WERI-Rb-1 (cell line): ENCODE measurements around the gene CDCA7L.
"Not testable (repeated sequence)": the region's sequence is repeated elsewhere in the genome, so short reads cannot be mapped to it uniquely, and the experiment has no call there.

Source experiments
- DNase-seq: peaks from one replicate; pipeline ENCODE4 v3.0.0-alpha.2; 2020
- H3K27ac ChIP-seq: fragments of 250-450 bp; sonication (Bioruptor Pico); 2 replicates; pipeline ENCODE4 v1.5.1; 2020; ENCODE audit warnings: mild to moderate bottlenecking, moderate library complexity
- H3K27me3 ChIP-seq: fragments of 250-450 bp; sonication (Bioruptor Pico); 2 replicates; pipeline ENCODE4 v1.5.1; 2021; ENCODE audit warnings: mild to moderate bottlenecking, low read depth, moderate library complexity; ENCODE audit not compliant: insufficient read depth, severe bottlenecking
- H3K36me3 ChIP-seq: fragments of 250-450 bp; sonication (Bioruptor Pico); 2 replicates; pipeline ENCODE4 v1.5.1; 2020; ENCODE audit warnings: mild to moderate bottlenecking, moderate library complexity
- H3K4me3 ChIP-seq: 2 replicates; pipeline ENCODE4 v1.5.1; 2011; ENCODE audit warnings: low read depth, mild to moderate bottlenecking, control low read depth, low read length
- H3K9me3 ChIP-seq: fragments of 250-450 bp; sonication (Bioruptor Pico); 2 replicates; pipeline ENCODE4 v1.5.1; 2021; ENCODE audit warnings: mild to moderate bottlenecking, moderate library complexity; ENCODE audit not compliant: severe bottlenecking
- TF ChIP-seq, protein P1 (sequence below): IDR thresholded peaks from 2 replicates; pipeline ENCODE4 v1.5.1; 2011; ENCODE audit warnings: low read depth, mild to moderate bottlenecking, control low read depth, inconsistent platforms, low read length

Gene CDCA7L

DNA sequence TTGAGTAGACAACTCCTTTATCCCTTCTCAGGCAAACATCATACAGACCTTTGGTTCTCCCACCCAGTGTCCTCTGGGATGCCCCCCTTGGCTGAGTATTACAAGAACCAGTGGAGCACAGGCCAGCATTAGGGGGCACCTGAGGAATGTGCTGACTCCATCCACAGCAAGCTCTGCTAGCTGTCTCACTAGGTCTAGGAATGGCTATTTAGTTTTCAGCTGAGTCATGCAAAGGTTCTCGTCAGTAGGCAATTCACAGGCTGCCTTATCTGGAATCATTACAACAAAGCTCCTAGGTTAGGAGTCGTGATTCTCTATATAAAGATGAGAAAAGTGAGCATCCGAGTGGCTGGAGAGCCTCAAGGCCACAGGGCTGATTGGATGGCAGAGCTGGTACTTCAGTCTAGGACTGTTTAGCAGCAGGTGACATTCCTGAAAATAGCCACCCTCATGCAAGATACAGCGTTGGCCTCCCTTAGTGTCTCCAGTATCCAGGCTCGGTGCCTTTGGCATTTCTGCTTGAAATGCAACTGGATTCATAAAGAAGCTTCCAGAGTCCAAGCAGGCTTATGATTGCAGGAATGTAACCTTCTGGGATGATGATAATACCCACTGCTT lies 75.8 kb downstream of the CDCA7L start:
- Histone ChIP-seq H3K4me3 (no peak overlapping the region), H3K9me3 (no peaks in the 10 kb centered on the region), H3K36me3 (no peaks in the 10 kb centered on the region), H3K27ac (no peak overlapping the region), H3K27me3 (no peaks in the 10 kb centered on the region)
- TF ChIP-seq, protein P1, sequence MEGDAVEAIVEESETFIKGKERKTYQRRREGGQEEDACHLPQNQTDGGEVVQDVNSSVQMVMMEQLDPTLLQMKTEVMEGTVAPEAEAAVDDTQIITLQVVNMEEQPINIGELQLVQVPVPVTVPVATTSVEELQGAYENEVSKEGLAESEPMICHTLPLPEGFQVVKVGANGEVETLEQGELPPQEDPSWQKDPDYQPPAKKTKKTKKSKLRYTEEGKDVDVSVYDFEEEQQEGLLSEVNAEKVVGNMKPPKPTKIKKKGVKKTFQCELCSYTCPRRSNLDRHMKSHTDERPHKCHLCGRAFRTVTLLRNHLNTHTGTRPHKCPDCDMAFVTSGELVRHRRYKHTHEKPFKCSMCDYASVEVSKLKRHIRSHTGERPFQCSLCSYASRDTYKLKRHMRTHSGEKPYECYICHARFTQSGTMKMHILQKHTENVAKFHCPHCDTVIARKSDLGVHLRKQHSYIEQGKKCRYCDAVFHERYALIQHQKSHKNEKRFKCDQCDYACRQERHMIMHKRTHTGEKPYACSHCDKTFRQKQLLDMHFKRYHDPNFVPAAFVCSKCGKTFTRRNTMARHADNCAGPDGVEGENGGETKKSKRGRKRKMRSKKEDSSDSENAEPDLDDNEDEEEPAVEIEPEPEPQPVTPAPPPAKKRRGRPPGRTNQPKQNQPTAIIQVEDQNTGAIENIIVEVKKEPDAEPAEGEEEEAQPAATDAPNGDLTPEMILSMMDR = no peak
- no peak for DNase-seq

DNA sequence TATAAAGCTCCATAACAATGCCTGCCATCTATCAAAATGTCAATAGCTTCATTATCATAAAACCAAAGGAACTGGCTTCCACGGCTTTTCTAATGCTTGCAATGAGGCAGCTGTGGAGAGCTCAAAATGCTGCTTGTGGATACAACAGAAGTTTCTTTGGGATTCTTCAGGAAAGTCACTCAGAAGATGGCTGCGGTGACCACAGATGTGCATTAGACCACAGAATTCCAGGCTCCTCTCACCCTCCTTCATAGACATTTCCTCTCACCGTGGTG lies 77.2 kb downstream of the CDCA7L start:
- Histone ChIP-seq H3K36me3 (no peaks in the 10 kb centered on the region), H3K4me3 (no peak overlapping the region), H3K27me3 (no peaks in the 10 kb centered on the region), H3K9me3 (no peaks in the 10 kb centered on the region), H3K27ac (no peak overlapping the region)
- no peak for DNase-seq
- TF ChIP-seq, protein P1 = no peak

DNA sequence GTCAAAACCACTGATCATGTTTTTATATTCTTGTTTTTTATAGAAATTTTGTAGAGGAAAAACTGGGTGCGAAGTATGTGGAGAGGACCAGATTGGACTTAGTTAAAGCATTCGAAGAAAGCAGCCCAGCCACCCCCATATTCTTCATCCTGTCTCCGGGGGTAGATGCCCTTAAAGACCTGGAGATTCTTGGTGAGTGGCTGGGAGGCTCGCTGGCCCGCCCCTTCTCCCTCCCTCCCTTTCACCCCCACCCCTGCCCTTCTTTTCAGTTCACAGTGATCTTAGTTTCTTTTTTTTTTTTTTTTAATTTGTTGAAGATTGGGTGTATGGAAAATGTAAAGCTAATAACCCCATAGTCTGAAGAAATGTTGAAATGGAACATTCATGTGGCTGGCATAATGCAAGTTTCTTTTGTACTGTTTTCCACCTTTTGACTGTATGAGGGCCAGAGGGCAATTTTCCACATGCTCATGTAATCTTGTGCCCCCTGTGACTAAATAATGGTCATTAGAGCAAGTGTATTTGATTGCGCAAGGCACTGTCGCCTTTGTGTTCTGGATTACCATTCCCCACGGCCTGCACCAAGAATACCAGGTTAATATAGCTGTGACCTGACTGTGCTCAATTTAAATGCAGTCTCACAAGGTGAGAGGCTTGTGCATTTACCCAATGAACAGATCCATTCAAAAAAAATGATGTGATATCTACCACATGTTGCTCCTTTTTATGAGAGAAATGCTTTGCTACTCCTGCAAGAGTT lies 77.7 kb downstream of the CDCA7L start:
- H3K27ac ChIP-seq = no peak overlapping the region
- H3K36me3 ChIP-seq = no peaks in the 10 kb centered on the region
- H3K4me3 ChIP-seq = no peak overlapping the region
- DNase-seq = no peak
- TF ChIP-seq, protein P1 = no peak
- H3K27me3 ChIP-seq = no peaks in the 10 kb centered on the region
- no peaks in the 10 kb centered on the region for H3K9me3 ChIP-seq

DNA sequence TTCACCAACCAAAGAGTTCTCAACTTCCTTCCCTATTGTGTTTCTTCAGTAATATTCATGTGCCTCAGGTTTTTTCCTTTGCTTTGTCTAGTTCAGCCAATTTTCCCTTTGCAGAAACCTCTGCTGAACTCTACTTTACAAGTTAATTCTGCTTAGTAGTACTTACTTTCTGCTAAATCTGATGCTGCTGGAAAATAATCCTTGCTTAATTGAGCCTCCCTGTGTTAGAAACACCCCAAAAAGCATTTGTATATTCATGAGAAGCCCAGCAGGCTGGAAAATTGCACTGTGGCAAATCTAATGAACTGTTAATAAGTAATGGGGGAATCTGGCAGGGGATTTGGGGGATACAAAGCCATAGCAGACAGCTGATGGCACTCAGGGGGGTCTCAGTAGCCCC lies 78.5 kb downstream of the CDCA7L start:
- TF ChIP-seq, protein P1 = no peak
- H3K27ac ChIP-seq = no peak overlapping the region
- H3K4me3 ChIP-seq = no peak overlapping the region
- no peaks in the 10 kb centered on the region for H3K27me3 ChIP-seq
- no peaks in the 10 kb centered on the region for H3K36me3 ChIP-seq
- H3K9me3 ChIP-seq = no peaks in the 10 kb centered on the region
- DNase-seq = no peak

DNA sequence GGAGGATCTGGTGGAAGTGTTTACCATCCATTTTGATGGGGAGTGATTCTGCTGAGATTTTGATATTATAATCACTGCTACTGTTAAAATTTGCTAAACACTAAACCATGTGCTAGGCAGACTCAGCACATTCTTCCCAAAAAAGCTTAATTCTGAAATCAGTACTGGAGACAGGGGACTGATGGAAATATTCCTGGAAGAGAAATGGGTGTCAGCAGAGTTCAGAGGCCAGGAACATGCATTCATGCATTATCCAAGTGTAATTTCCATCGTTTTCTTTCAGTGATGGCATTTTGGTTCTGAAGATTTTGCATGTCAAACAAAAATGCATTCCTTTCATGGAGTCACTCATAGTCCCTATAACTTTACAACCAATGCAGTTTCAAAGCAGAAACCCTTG lies 79.0 kb downstream of the CDCA7L start:
- Histone ChIP-seq H3K4me3 (no peak overlapping the region), H3K9me3 (no peaks in the 10 kb centered on the region), H3K27ac (no peak overlapping the region), H3K27me3 (no peaks in the 10 kb centered on the region), H3K36me3 (no peaks in the 10 kb centered on the region)
- DNase-seq = no peak
- TF ChIP-seq, protein P1 = no peak

DNA sequence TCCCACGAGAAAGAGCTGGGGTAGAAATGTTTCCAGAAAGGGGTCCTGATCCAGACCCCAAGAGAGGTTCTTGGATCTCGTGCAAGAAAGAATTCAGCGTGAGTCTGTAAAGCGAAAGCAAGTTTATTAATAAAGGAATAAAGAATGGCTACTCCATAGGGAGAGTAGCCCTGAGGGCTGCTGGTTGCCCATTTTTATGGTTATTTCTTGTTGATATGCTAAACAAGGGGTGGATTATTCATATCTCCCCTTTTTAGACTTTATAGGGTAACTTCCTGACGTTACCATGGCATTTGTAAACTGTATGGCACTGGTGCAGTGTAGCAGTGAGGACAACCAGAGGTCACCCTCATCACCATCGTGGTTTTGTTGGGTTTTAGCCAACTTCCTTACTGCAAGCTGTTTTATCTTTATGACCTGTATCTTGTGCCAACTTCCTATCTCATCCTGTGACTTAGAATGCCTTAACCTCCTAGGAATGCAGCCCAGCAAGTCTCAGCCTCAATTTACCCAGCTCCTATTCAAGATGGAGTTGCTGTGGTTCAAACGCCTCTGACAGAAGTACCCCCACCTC lies 80.0 kb downstream of the CDCA7L start:
- not testable (repeated sequence) for H3K36me3 ChIP-seq, H3K9me3 ChIP-seq, H3K27me3 ChIP-seq, H3K27ac ChIP-seq, H3K4me3 ChIP-seq, DNase-seq
